Measurements from ENCODE around the gene PFDN6.

- TF ChIP-seq MAX (IDR thresholded peaks at IDR 0.05; ENCODE audit: low read depth, low read length) (no peak), CTCF (IDR thresholded peaks at IDR 0.05; ENCODE audit: low read depth, low read length) (no peak), MYC (IDR thresholded peaks at IDR 0.05; ENCODE audit: low read depth, low read length) (no peak)
Observed at GRCh38 chr6:33278392-33278741, 11.0 kb upstream of the PFDN6 start.

Measured in NB4 (cell line).